Neural progenitor cell (in vitro differentiated cells): ENCODE data around the gene FAM107A.

ENCODE experiments used
- EZH2 ChIP-seq: fragments of 200-600 bp; sonication (generic); IDR thresholded peaks from 2 replicates; pipeline ENCODE4 v1.6.1; 2017; ENCODE audit warnings: antibody characterized with exemption, mild to moderate bottlenecking, moderate library complexity
- EZH2phosphoT487 ChIP-seq: fragments of 200-600 bp; sonication (generic); IDR thresholded peaks from 2 replicates; pipeline ENCODE4 v1.6.1; 2017; ENCODE audit warnings: antibody characterized with exemption
- TF ChIP-seq, protein P1 (sequence below): fragments of 200-600 bp; sonication (generic); IDR thresholded peaks from 2 replicates; pipeline ENCODE4 v1.5.1; 2017; ENCODE audit warnings: antibody characterized with exemption, mild to moderate bottlenecking

- TF ChIP-seq EZH2phosphoT487 (no peak), EZH2 (no peak)
- TF ChIP-seq, protein P1, sequence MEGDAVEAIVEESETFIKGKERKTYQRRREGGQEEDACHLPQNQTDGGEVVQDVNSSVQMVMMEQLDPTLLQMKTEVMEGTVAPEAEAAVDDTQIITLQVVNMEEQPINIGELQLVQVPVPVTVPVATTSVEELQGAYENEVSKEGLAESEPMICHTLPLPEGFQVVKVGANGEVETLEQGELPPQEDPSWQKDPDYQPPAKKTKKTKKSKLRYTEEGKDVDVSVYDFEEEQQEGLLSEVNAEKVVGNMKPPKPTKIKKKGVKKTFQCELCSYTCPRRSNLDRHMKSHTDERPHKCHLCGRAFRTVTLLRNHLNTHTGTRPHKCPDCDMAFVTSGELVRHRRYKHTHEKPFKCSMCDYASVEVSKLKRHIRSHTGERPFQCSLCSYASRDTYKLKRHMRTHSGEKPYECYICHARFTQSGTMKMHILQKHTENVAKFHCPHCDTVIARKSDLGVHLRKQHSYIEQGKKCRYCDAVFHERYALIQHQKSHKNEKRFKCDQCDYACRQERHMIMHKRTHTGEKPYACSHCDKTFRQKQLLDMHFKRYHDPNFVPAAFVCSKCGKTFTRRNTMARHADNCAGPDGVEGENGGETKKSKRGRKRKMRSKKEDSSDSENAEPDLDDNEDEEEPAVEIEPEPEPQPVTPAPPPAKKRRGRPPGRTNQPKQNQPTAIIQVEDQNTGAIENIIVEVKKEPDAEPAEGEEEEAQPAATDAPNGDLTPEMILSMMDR: no peak
Measured at GRCh38 chr3:58603606-58604005, 26.4 kb upstream of the FAM107A start.
